Glutamatergic neuron (in vitro differentiated cells): ENCODE data around the gene PANK3. TPM values are rescaled to one million over a fixed set of nuclear protein-coding genes. Genes with fewer than 3 reads are reported as not detected.
"Not testable (repeated sequence)": the region's sequence is repeated elsewhere in the genome, so short reads cannot be mapped to it uniquely, and the experiment has no call there.

Source experiments
- DNase-seq: peaks from one replicate; pipeline ENCODE4 v3.0.0; 2022
- H3K27ac Mint-ChIP-seq: one replicate; pipeline ENCODE4 v1.8.0; 2020; ENCODE audit warnings: mild to moderate bottlenecking, mixed read lengths, inconsistent platforms; ENCODE audit not compliant: unreplicated experiment
- H3K27me3 Mint-ChIP-seq: one replicate; pipeline ENCODE4 v1.8.0; 2020; ENCODE audit warnings: mild to moderate bottlenecking, moderate library complexity, mixed read lengths, inconsistent platforms; ENCODE audit not compliant: unreplicated experiment
- H3K36me3 Mint-ChIP-seq: one replicate; pipeline ENCODE4 v1.8.0; 2020; ENCODE audit warnings: mild to moderate bottlenecking, mixed read lengths, inconsistent platforms; ENCODE audit not compliant: unreplicated experiment
- H3K4me1 Mint-ChIP-seq: one replicate; pipeline ENCODE4 v1.8.0; 2020; ENCODE audit warnings: mild to moderate bottlenecking, low read depth, mixed read lengths, inconsistent platforms; ENCODE audit not compliant: unreplicated experiment
- H3K4me3 Mint-ChIP-seq: one replicate; pipeline ENCODE4 v1.8.0; 2020; ENCODE audit warnings: mild to moderate bottlenecking, mixed read lengths, inconsistent platforms; ENCODE audit not compliant: unreplicated experiment
- H3K9me3 Mint-ChIP-seq: one replicate; pipeline ENCODE4 v1.8.0; 2020; ENCODE audit warnings: mild to moderate bottlenecking, moderate library complexity, mixed read lengths, inconsistent platforms; ENCODE audit not compliant: unreplicated experiment
- total RNA-seq: library from RNA; stranded (reverse); fragmentation: NEBNext Ultra II Directional; extraction: Animal tissue kit (Norgen Biotek cat#: 25700); gene quantifications from one replicate; pipeline ENCODE4 v1.2.1, GENCODE V29; 2021; ENCODE audit not compliant: unreplicated experiment
- TF ChIP-seq, protein P1 (sequence below): fragments of 200-600 bp; sonication (generic); IDR thresholded peaks from one replicate; pipeline ENCODE4 v1.5.0; 2021; ENCODE audit not compliant: partially characterized antibody, unreplicated experiment

PANK3 gene
- total RNA-seq, 1 donor from 2014 or later, result 153 TPM

GRCh38 chr5:168580227-168580508 lies 1.0 kb upstream of the PANK3 start:
- H3K27ac Mint-ChIP-seq, result peak overlapping the region; percentile 99
- peak; percentile 63 for DNase-seq
- H3K36me3 Mint-ChIP-seq, result no peaks in the 10 kb centered on the region
- peaks cover 21% of the 10 kb centered on the region for H3K4me1 Mint-ChIP-seq
- peaks cover 7% of the 10 kb centered on the region for H3K9me3 Mint-ChIP-seq
- peak overlapping the region; percentile 95 for H3K4me3 Mint-ChIP-seq
- peaks cover 10% of the 10 kb centered on the region for H3K27me3 Mint-ChIP-seq
- TF ChIP-seq, protein P1, sequence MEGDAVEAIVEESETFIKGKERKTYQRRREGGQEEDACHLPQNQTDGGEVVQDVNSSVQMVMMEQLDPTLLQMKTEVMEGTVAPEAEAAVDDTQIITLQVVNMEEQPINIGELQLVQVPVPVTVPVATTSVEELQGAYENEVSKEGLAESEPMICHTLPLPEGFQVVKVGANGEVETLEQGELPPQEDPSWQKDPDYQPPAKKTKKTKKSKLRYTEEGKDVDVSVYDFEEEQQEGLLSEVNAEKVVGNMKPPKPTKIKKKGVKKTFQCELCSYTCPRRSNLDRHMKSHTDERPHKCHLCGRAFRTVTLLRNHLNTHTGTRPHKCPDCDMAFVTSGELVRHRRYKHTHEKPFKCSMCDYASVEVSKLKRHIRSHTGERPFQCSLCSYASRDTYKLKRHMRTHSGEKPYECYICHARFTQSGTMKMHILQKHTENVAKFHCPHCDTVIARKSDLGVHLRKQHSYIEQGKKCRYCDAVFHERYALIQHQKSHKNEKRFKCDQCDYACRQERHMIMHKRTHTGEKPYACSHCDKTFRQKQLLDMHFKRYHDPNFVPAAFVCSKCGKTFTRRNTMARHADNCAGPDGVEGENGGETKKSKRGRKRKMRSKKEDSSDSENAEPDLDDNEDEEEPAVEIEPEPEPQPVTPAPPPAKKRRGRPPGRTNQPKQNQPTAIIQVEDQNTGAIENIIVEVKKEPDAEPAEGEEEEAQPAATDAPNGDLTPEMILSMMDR, result no peak

GRCh38 chr5:168579488-168580226 lies 489 bp upstream of the PANK3 start:
- peak overlapping the region; percentile 95 for H3K4me3 Mint-ChIP-seq
- H3K9me3 Mint-ChIP-seq, result peaks cover 6% of the 10 kb centered on the region
- no peaks in the 10 kb centered on the region for H3K36me3 Mint-ChIP-seq
- TF ChIP-seq, protein P1, result no peak
- H3K27ac Mint-ChIP-seq, result peak overlapping the region; percentile 99
- DNase-seq, result peak; percentile 99
- H3K4me1 Mint-ChIP-seq, result peaks cover 22% of the 10 kb centered on the region
- H3K27me3 Mint-ChIP-seq, result peaks cover 10% of the 10 kb centered on the region

GRCh38 chr5:168578006-168578405 lies 1.2 kb downstream of the PANK3 start:
- Mint-ChIP-seq H3K27ac (peak overlapping the region; percentile 93), H3K4me3 (peak overlapping the region; percentile 98), H3K27me3 (peaks cover 10% of the 10 kb centered on the region), H3K36me3 (no peaks in the 10 kb centered on the region), H3K4me1 (peaks cover 22% of the 10 kb centered on the region), H3K9me3 (peaks cover 6% of the 10 kb centered on the region)
- DNase-seq, result no peak
- TF ChIP-seq, protein P1, result no peak

GRCh38 chr5:168575391-168576372 lies 3.5 kb downstream of the PANK3 start:
- no peaks in the 10 kb centered on the region for H3K36me3 Mint-ChIP-seq
- H3K27me3 Mint-ChIP-seq, result peaks cover 16% of the 10 kb centered on the region
- H3K4me1 Mint-ChIP-seq, result peaks cover 31% of the 10 kb centered on the region
- H3K27ac Mint-ChIP-seq, result no peak overlapping the region
- DNase-seq, result no peak
- TF ChIP-seq, protein P1, result no peak
- H3K4me3 Mint-ChIP-seq, result peak overlapping the region; percentile 73
- H3K9me3 Mint-ChIP-seq, result peaks cover 6% of the 10 kb centered on the region

DNA sequence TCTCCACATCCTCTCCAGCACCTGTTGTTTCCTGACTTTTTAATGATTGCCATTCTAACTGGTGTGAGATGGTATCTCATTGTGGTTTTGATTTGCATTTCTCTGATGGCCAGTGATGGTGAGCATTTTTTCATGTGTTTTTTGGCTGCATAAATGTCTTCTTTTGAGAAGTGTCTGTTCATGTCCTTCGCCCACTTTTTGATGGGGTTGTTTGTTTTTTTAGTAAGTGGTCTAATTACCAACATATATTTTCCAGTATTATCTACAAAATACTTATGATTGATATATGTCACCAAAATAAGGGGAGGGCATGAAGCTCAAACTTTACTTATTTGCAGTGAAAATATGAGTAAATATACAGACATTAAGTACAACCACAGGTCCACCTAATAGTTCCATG lies 5.0 kb downstream of the PANK3 start:
- H3K9me3 Mint-ChIP-seq, H3K36me3 Mint-ChIP-seq, H3K27ac Mint-ChIP-seq, H3K4me3 Mint-ChIP-seq, H3K27me3 Mint-ChIP-seq, DNase-seq: not testable (repeated sequence)
- H3K4me1 Mint-ChIP-seq, result peaks cover 29% of the 10 kb centered on the region

DNA sequence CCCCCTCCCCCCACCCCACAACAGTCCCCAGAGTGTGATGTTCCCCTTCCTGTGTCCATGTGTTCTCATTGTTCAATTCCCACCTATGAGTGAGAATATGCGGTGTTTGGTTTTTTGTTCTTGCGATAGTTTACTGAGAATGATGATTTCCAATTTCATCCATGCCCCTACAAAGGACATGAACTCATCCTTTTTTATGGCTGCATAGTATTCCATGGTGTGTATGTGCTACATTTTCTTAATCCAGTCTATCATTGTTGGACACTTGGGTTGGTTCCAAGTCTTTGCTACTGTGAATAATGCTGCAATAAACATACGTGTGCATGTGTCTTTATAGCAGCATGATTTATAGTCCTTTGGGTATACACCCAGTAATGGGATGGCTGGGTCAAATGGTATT lies 5.5 kb downstream of the PANK3 start:
- H3K4me3 Mint-ChIP-seq, H3K36me3 Mint-ChIP-seq, H3K9me3 Mint-ChIP-seq, H3K27me3 Mint-ChIP-seq, DNase-seq, H3K27ac Mint-ChIP-seq: not testable (repeated sequence)
- peaks cover 29% of the 10 kb centered on the region for H3K4me1 Mint-ChIP-seq
